ENCODE measurements around the gene ABHD15.

Gene ABHD15

DNA sequence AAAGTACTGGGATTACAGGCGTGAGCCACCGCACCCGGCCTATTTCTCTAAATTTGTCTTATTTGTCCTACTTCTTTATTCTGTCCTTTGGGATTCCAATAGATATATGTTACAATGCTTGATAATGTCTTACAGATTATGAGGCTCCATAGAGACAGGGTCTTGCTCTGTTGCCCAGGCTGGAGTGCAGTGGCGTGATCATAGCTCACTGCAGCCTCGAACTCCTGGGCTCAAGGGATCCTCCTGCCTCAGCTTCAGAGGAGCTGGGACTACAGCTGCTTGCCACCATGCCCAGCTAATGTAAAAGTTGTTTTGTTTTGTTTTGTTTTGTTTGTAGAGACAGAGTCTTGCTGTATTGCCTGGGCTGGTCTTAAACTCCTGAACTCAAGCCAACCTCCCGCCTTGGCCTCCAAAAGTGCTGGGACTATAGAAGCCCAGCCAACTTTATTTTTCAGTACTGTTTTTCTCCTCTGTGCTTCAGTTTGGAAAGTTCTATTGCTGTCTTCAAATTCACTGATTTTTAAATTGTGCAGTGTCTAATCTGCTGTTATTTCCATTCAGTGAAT lies 36.4 kb upstream of the ABHD15 start:
- no peak for ATAC-seq (ENCODE audit: low read depth)
- no peak overlapping the region for H3K4me3 Mint-ChIP-seq
- H3K4me1 Mint-ChIP-seq, result no peaks in the 10 kb centered on the region
- no peaks in the 10 kb centered on the region for H3K9me3 Mint-ChIP-seq
- H3K27ac Mint-ChIP-seq, result no peak overlapping the region
- H3K27me3 Mint-ChIP-seq, result no peaks in the 10 kb centered on the region
- no peak for DNase-seq (ENCODE audit: low spot score in 2 of 2)
- no peaks in the 10 kb centered on the region for H3K36me3 Mint-ChIP-seq

DNA sequence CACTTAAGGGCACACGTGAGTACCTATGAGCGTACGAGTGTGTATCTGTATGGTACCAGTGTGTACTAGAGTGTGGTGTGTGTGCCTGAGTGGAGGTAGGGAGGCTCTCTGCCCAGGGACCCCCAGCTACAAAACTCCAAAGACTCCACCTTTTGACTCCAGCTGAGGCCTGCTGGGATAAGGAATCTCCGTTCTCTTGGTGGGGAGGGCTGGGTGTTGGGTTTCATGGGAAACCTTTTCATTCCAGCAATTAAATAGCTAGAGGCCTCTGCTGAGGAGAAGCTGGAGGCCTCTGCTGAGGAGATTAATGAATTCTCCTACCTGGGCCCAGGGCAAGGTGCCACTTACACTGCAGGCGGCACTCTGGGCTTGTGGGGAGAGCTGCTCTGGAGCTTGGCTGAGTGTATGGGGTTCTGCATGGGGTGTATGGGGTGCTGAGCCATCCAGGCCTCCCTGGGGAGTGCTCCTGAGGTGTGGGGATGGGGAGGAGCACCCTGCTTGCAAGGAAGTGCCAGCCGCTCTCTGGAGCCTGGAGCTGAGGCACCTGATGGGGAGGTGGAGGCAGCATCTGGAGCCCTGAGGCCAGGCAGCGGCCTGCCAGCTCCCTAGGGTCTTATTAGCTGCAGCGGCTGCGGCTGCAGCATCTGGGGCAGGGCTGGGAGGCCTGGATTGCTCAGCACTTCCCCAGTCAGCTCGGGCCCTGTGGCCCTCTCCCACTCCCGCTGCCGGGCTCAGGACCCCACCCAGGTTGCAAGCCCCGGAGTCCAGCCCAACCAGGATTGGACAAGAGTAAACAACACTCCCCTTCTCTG lies 30.7 kb upstream of the ABHD15 start:
- Mint-ChIP-seq H3K27me3 (no peaks in the 10 kb centered on the region), H3K36me3 (no peaks in the 10 kb centered on the region), H3K9me3 (no peaks in the 10 kb centered on the region), H3K4me3 (no peak overlapping the region), H3K4me1 (peaks cover 4% of the 10 kb centered on the region), H3K27ac (no peak overlapping the region)
- no peak for DNase-seq (ENCODE audit: low spot score in 2 of 2)
- no peak for ATAC-seq (ENCODE audit: low read depth)

DNA sequence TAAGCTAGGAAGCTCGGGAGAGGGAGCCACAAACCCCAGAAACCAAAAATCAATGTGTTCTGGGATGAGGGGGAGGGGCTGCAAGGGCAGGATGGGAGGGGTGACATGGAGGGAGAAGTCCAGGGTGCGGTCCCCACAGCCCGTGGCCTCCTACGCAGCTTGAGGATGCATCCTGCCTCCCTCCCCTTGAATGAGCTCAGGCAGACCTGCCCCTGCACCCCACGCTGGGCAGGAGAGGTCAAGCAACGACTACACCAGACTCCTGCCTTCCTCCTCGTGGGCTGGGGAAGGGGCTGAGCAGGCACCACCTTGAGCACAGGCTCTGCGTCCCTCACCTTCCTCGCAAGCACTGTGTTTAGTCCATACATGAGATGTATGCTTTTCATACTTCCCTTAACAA lies 30.0 kb upstream of the ABHD15 start:
- ATAC-seq (ENCODE audit: low read depth) (no peak), DNase-seq (ENCODE audit: low spot score in 2 of 2) (no peak)
- Mint-ChIP-seq H3K4me3 (no peak overlapping the region), H3K9me3 (no peaks in the 10 kb centered on the region), H3K4me1 (peaks cover 8% of the 10 kb centered on the region), H3K36me3 (no peaks in the 10 kb centered on the region), H3K27me3 (no peaks in the 10 kb centered on the region), H3K27ac (no peak overlapping the region)

DNA sequence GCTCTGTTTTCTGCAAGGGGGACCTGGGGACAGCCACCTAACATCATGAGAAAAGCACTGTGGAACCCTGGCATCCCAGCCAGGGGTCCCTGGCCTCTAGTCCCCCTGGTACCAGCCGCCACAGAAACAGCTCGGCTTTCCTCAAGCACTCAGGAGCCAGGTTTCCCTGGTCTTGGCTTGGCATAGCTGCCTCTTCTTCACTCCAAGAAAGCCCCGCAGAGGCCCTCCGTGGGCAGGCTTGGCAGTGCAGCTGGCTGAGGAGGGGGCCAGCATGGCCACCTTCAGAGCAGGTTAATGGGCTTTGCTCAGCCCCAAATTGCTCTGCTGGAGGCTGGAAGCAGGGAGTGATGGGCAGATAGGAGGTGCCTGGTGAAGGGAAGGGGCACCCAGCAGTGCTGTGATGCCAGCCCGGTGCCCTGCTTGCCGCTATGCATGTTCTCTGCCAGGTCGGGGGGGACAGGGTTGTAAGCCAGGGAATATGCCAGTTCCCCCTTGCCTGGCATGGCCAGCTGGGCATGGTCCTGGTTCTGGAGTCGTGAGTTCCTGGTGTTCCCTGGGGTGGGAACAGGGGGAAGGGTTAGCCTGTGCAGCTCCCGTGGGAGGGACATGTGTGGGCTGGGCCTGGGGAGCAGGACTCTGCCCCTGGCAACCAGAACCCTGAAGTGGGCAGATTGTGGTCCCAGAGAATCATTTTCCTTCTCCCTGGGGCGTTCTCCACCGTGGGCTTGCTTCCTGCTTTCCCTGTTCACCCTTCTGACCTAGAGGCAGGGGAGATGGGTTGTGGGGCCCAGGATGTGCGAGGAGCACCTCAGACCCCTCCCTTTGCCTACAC lies 29.3 kb upstream of the ABHD15 start:
- DNase-seq (ENCODE audit: low spot score in 2 of 2), result no peak
- Mint-ChIP-seq H3K36me3 (no peaks in the 10 kb centered on the region), H3K4me3 (no peak overlapping the region), H3K9me3 (no peaks in the 10 kb centered on the region), H3K27ac (no peak overlapping the region), H3K4me1 (peaks cover 15% of the 10 kb centered on the region), H3K27me3 (no peaks in the 10 kb centered on the region)
- ATAC-seq (ENCODE audit: low read depth), result no peak

DNA sequence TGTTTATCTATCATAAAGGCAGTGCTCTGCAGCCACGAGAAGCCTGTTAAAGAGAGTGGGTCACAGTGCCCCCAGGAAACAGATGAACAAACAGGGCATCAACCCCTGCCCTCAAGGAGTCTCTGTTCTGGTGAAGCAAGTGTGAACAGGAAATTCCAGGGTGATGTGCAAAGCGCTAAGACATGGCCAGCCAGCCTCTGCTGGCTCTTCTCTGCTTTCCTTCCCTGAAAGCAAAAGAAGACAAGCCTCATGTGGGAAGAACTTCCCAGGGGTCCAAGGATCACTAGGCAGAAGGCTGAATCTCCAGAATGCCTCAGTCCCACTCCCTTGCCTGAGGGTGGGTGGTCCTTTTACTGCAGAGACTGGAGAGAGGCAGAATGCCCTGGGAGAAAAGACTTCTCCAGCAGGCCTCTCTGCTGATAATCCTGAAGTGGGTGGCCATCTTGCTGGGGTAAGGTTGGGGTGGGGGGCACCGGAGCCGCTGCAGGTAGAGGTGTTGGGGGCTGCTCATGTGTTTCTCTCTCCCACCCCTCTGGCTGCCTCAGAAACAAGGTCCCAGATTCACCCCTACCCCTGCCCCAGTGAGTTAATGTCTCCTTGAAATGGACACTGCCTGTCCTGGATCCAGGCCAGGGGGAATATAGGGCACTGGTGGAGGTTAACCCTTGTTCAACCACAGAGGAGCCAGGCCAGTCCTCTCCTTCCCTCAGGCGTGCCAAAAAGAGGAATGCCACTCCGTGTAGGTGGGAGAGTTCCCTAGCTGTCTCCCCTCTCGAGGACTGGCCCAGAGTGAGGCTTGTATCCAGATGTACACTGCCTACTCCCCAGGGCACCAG lies 28.5 kb upstream of the ABHD15 start:
- Mint-ChIP-seq H3K27me3 (no peaks in the 10 kb centered on the region), H3K4me1 (peaks cover 22% of the 10 kb centered on the region), H3K4me3 (peak overlapping the region; percentile 72), H3K27ac (no peak overlapping the region), H3K9me3 (no peaks in the 10 kb centered on the region), H3K36me3 (no peaks in the 10 kb centered on the region)
- ATAC-seq (ENCODE audit: low read depth) (no peak), DNase-seq (ENCODE audit: low spot score in 2 of 2) (no peak)

DNA sequence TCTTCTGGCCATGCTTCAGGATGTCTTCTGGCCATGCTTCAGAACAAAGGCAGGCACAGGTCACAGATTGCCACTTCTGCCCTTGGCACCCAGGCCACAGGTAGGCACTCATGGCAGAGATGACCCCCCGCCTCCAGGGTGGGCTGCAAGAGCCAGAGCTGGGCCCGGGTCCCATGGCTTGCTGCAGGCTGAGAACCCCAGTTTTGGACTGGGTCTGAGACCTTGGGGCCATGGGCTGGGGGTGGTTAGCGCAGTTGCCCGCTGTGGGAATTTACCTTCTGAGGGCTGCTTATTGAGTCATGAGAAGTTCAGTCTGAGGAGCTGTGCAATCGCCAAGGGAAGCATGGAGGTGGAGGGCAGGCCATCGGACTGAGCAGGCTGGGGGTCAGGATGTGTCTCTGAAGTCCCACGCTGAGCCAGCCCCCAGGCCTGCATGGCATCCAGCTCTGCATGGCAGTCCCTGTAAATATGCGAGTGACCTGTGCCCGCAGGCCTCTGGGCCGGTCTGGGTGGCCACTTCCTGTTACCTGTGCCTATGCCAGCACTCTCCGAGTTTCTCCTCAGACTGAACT lies 27.8 kb upstream of the ABHD15 start:
- Mint-ChIP-seq H3K4me1 (peaks cover 28% of the 10 kb centered on the region), H3K36me3 (no peaks in the 10 kb centered on the region), H3K27me3 (no peaks in the 10 kb centered on the region), H3K9me3 (no peaks in the 10 kb centered on the region), H3K27ac (no peak overlapping the region), H3K4me3 (peak overlapping the region; percentile 72)
- ATAC-seq (ENCODE audit: low read depth) (no peak), DNase-seq (ENCODE audit: low spot score in 2 of 2) (no peak)

DNA sequence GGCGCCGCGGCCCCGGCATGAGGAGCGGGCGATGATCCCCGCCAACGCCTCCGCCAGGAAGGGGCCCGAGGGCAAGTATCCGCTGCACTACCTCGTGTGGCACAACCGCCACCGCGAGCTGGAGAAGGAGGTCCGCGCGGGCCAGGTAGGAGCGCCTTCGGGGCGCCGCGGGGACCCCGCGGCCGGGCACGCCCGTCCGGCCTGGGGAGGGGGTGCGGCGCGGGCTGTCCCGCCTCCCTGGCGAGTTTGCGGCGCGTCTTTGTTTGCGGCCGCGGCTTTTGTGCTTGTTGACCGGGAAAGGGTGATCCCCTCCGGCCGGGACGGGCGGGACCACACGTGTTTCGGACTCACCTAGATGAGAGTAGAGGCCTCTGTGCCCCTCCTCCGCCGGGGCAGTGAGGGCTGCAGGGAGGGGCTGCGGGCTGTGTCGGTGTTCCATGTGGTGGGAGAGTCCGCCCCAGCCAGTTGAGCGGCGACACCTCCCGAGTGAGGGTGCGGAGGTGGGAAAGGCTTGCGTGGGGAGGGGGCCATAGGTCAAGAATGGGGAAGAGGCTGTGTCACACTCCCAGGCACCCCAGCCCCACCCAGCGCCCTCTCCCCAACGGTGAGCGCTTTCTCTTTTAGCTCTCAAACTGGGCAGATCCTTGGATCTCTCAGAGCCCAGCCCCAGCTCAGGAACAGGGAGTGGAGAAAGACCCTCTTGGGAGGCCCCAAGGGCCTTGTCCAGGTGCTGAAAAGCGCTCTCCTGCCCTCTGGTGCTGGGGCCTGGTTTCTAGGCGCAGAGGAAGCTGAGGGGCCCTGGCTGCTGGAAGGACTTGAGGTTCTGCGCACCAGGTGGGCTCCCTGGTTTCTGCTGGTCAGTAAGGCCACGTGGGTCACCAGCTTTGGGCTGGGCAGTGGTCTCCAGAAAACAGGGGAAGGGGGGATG lies 27.0 kb upstream of the ABHD15 start:
- Mint-ChIP-seq H3K4me1 (peaks cover 28% of the 10 kb centered on the region), H3K27me3 (no peaks in the 10 kb centered on the region), H3K4me3 (peak overlapping the region; percentile 82), H3K36me3 (no peaks in the 10 kb centered on the region), H3K27ac (no peak overlapping the region), H3K9me3 (no peaks in the 10 kb centered on the region)
- ATAC-seq (ENCODE audit: low read depth), result no peak
- no peak for DNase-seq (ENCODE audit: low spot score in 2 of 2)

DNA sequence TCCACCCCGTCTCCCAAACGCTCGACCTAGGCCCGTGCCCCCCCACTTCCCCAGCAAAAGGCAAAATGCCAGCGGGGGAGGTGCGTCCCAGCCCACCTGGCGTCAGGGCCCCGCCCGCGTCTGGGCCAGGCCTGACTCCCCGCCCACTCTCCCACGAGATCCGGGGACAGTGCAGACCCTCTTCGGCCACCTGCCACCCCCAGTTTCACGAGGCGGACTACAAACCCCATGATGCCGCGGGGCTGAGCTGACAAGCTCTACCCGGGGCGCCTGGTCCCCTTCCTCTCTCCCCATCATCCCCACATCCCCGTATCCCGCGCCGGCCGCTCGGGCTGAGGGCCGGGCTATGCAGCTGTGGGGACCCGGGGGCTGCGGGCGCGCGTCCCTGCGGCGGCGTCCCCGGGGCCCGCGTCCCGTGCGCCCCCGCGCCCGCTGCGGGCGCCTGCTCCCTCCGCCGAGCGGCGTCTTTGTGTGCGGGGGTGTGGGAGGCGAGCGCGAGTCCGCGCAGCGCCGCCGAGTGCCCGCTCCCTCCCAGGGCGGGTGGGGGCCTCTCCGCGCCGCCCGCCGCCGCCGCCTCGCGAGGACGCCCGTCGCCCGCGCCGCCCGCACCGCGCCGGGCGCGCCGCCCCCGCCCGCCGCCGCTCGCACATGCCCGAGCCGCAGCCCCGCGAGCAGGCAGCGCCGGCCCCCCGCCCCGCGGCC lies 26.2 kb upstream of the ABHD15 start, which contains the start of gene ANKRD13B:
TSS of gene ANKRD13B (plus strand) at position 283 of the 702 bp plus-strand sequence. CDS start 490 bp downstream, outside the sequence.
- H3K9me3 Mint-ChIP-seq, result no peaks in the 10 kb centered on the region
- no peak within 1 kb of the TSS for H3K27ac Mint-ChIP-seq
- H3K4me3 Mint-ChIP-seq, result peak within 1 kb of the TSS; percentile 91
- no peaks in the 10 kb centered on the region for H3K36me3 Mint-ChIP-seq
- DNase-seq (ENCODE audit: low spot score in 2 of 2) (peak in 1 of 2 donors; percentile 59), ATAC-seq (ENCODE audit: low read depth) (no peak)
- peaks cover 35% of the 10 kb centered on the region for H3K4me1 Mint-ChIP-seq
- H3K27me3 Mint-ChIP-seq, result no peaks in the 10 kb centered on the region

DNA sequence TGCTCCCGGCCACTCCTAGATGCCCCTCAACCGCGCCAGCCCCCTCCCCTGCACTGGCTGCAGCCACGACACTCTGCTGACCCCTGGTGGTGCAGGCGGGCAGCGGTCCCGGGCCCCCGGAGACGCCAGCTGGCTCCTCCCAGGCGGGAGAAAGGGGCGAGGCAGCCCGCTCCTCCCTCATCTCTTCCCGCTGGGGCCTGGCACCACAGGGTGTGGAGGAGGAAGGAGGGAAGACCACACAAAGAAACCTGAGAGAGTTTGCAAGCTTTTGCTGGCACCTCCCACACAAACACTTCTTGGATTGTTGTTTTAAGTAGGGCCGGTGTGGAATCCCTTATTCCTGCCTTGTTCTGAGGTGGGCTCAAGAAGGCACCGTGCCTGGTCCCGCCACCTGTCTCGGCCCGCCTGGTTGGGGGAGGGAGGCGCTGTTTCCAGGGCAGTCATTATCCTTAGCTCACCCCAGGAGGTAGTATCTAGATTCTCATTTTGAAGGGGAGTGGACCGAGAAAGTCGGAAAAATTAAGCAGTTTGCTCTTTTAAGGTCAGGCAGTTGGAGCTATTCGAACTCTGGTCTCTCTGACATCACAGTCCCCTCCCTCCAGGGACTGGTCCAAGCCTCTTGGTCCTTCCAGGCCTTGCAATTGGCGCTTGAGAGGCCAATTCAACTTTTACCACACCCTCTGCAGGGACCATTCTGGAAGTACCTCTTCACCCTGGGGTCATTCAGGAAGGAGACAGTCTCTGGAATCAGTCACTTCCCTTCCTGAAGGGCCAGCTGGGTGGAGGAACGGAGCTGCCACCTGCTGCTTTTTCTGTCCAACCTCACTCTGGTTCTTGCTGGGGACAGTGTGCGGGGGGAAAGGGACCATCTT lies 25.1 kb upstream of the ABHD15 start:
- ATAC-seq (ENCODE audit: low read depth) (peak; percentile 46), DNase-seq (ENCODE audit: low spot score in 2 of 2) (peak; percentile 78 to 91)
- Mint-ChIP-seq H3K27ac (no peak overlapping the region), H3K9me3 (no peaks in the 10 kb centered on the region), H3K27me3 (no peaks in the 10 kb centered on the region), H3K4me1 (peaks cover 40% of the 10 kb centered on the region), H3K36me3 (no peaks in the 10 kb centered on the region), H3K4me3 (peak overlapping the region; percentile 91)

DNA sequence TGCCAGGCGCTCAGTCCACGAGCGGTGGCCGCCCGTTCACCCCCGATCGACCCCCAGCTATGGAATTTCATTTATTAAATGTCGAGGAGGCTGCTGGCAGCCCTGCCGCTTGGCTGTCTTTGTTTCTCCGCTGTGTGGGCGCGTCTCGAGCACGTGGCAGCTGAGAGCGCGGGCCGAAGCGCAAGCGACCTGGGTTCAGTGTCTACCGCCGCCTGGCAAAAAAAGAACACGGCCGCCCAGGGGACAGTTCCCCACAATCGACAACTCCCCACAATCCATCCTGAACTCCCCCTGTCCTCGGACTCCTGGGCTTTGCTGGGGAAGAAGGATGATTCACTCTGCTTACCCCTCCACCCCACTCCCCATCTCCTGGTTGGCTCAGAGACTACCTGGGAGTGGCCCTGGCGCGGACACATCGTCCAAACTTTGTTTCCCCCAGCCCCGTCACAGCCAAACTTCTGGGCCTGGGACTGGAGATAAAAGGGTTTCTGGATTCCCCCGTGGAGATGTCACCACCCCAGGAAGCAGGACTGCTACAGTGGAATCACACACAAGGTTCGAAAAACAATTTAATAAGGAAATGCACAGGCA lies 24.4 kb upstream of the ABHD15 start:
- peak; percentile 11 for ATAC-seq (ENCODE audit: low read depth)
- H3K36me3 Mint-ChIP-seq, result no peaks in the 10 kb centered on the region
- H3K9me3 Mint-ChIP-seq, result no peaks in the 10 kb centered on the region
- H3K27ac Mint-ChIP-seq, result no peak overlapping the region
- H3K4me3 Mint-ChIP-seq, result peak overlapping the region; percentile 91
- no peaks in the 10 kb centered on the region for H3K27me3 Mint-ChIP-seq
- DNase-seq (ENCODE audit: low spot score in 2 of 2), result no peak
- H3K4me1 Mint-ChIP-seq, result peaks cover 44% of the 10 kb centered on the region

DNA sequence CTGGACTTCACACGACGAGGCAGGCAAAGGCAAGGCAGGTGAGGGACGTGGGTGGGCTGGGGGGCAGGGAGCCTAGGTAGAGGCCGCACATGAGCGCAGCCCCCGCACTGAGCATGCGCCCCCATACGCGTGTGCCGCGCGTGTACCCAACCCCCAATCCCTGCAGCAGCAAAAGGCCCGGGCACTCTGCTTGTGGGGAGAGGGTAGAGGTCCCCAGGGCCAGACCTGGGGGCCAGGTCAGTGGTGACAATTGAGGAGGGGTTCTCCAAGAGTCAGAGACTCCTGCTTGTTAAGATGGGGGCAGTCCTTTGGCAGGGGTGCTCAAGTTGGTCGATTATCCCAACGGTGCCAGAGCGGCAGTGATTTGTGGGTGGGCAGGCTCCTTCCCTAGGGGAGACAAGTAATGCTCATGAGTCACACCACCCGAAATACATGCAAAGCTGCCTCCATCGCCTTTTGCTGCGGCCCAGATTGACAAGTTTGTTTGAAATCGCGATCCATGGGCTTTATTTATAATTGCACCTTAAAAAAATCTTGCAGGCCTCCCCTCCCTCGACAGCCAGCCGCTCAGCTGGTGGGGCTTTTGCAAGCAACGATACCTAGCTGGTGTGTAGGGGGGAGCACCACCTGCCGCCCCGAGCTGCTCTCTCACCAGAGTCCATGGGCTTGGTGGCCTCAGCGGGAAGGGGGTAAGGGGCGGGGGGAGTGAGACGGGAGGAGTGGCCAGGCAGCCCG lies 23.7 kb upstream of the ABHD15 start:
- DNase-seq (ENCODE audit: low spot score in 2 of 2) (no peak), ATAC-seq (ENCODE audit: low read depth) (no peak)
- peaks cover 44% of the 10 kb centered on the region for H3K4me1 Mint-ChIP-seq
- no peak overlapping the region for H3K27ac Mint-ChIP-seq
- H3K36me3 Mint-ChIP-seq, result no peaks in the 10 kb centered on the region
- H3K9me3 Mint-ChIP-seq, result no peaks in the 10 kb centered on the region
- H3K4me3 Mint-ChIP-seq, result peak overlapping the region; percentile 91
- H3K27me3 Mint-ChIP-seq, result no peaks in the 10 kb centered on the region
